Stimulated activated CD4-positive, alpha-beta T cell treated with anti-CD3 and anti-CD28 coated beads, TNF-alpha, amount 100 ng/mL, for 24 hours (primary cell): ENCODE results near the gene MIAT.
A peak's percentile ranks its signal among the peaks of the same experiment; 100 is the strongest.

Experiments used
- DNase-seq, 3 experiments: peaks; one replicate each; pipeline ENCODE4 v3.0.0-alpha.2; 2020; ENCODE audit warnings: low read depth in 3 of 3

Gene MIAT

GRCh38 chr22:26669060-26669481, 11.7 kb downstream of the MIAT start:
- no peak for DNase-seq

- no peak for DNase-seq
Measured at GRCh38 chr22:26670459-26670858, 13.1 kb downstream of the MIAT start.

GRCh38 chr22:26671317-26672059, 14.1 kb downstream of the MIAT start:
- peak; percentile 26 to 70 (median 49) for DNase-seq

- no peak for DNase-seq
Measured at GRCh38 chr22:26672060-26672471, 14.7 kb downstream of the MIAT start.

- peak; percentile 83 to 92 (median 87) for DNase-seq
Measured at GRCh38 chr22:26672590-26673468, 15.4 kb downstream of the MIAT start.

GRCh38 chr22:26673486-26673885, 16.1 kb downstream of the MIAT start:
- peak in 1 of 3 experiments; percentile 33 for DNase-seq

GRCh38 chr22:26674211-26675190, 17.1 kb downstream of the MIAT start:
- DNase-seq = peak in 1 of 3 experiments; percentile 27

- DNase-seq = no peak
Measured at GRCh38 chr22:26675687-26676268, 18.4 kb downstream of the MIAT start.

GRCh38 chr22:26677217-26677616, 19.8 kb downstream of the MIAT start:
- DNase-seq = no peak

GRCh38 chr22:26679003-26679629, 21.7 kb downstream of the MIAT start:
- DNase-seq = peak in 2 of 3 experiments; percentile 52 to 71

GRCh38 chr22:26680485-26680884, 23.1 kb downstream of the MIAT start:
- DNase-seq = no peak

- no peak for DNase-seq
Measured at GRCh38 chr22:26681395-26681821, 24.0 kb downstream of the MIAT start.

GRCh38 chr22:26684168-26684567, 26.8 kb downstream of the MIAT start:
- no peak for DNase-seq

GRCh38 chr22:26685601-26686000, 28.2 kb downstream of the MIAT start:
- no peak for DNase-seq

GRCh38 chr22:26687439-26687838, 30.1 kb downstream of the MIAT start:
- no peak for DNase-seq

GRCh38 chr22:26689513-26690301, 32.3 kb downstream of the MIAT start:
- no peak for DNase-seq

GRCh38 chr22:26690654-26691376, 33.4 kb downstream of the MIAT start:
- DNase-seq = no peak

GRCh38 chr22:26691377-26691716, 34.0 kb downstream of the MIAT start:
- no peak for DNase-seq

- DNase-seq = no peak
Measured at GRCh38 chr22:26692215-26692614, 34.8 kb downstream of the MIAT start.
